KMS-11 (cell line): ENCODE results near the gene LLGL1.

Source experiments
- H2AFZ ChIP-seq: fragments of 200-600 bp; sonication (generic); 2 replicates; pipeline ENCODE4 v1.6.1; 2016; ENCODE audit warnings: antibody characterized with exemption, mixed run types, low read depth
- H3K27ac ChIP-seq: fragments of 200-600 bp; sonication (generic); 2 replicates; pipeline ENCODE4 v1.6.1; 2016; ENCODE audit warnings: mild to moderate bottlenecking, mixed run types
- H3K27me3 ChIP-seq: fragments of 200-600 bp; sonication (generic); 2 replicates; pipeline ENCODE4 v1.6.1; 2017; ENCODE audit warnings: mild to moderate bottlenecking, low read depth, mixed run types, moderate library complexity; ENCODE audit not compliant: insufficient read depth
- H3K36me3 ChIP-seq: fragments of 200-600 bp; sonication (generic); 2 replicates; pipeline ENCODE4 v1.6.1; 2017; ENCODE audit warnings: mild to moderate bottlenecking, mixed run types; ENCODE audit not compliant: insufficient read depth
- H3K4me1 ChIP-seq: fragments of 200-600 bp; sonication (generic); 2 replicates; pipeline ENCODE4 v1.6.1; 2016; ENCODE audit warnings: mild to moderate bottlenecking, low read depth, mixed run types; ENCODE audit not compliant: poor library complexity, severe bottlenecking
- H3K4me2 ChIP-seq: fragments of 200-600 bp; sonication (generic); 2 replicates; pipeline ENCODE4 v1.7.0; 2016; ENCODE audit warnings: mild to moderate bottlenecking, mixed run types
- H3K4me3 ChIP-seq: fragments of 200-600 bp; sonication (generic); IDR thresholded peaks from 2 replicates; pipeline ENCODE4 v1.6.1; 2017; ENCODE audit warnings: low read depth, low read length, mixed read lengths; ENCODE audit not compliant: insufficient read depth
- H3K79me2 ChIP-seq: fragments of 200-600 bp; sonication (generic); 2 replicates; pipeline ENCODE4 v1.6.1; 2016; ENCODE audit warnings: low read depth, mixed run types; ENCODE audit not compliant: insufficient read depth
- H3K9ac ChIP-seq: fragments of 200-600 bp; sonication (generic); 2 replicates; pipeline ENCODE4 v1.6.1; 2016; ENCODE audit warnings: mild to moderate bottlenecking, mixed run types
- H4K20me1 ChIP-seq: fragments of 200-600 bp; sonication (generic); 2 replicates; pipeline ENCODE4 v1.6.1; 2016; ENCODE audit warnings: mild to moderate bottlenecking, mixed run types; ENCODE audit not compliant: insufficient read depth
- TF ChIP-seq, protein P1 (sequence below): fragments of 200-600 bp; sonication (generic); conservative IDR thresholded peaks from 2 replicates; pipeline ENCODE4 v1.6.1; 2017; ENCODE audit warnings: low read depth, mild to moderate bottlenecking, antibody characterized with exemption, low read length, moderate library complexity, mixed read lengths

The LLGL1 gene

GRCh38 chr17:18280766-18281371 lies 55.4 kb downstream of the LLGL1 start:
- H3K4me1 ChIP-seq = no peaks in the 10 kb centered on the region
- H3K36me3 ChIP-seq = no peaks in the 10 kb centered on the region
- H3K4me2 ChIP-seq = no peak overlapping the region
- H2AFZ ChIP-seq = no peak overlapping the region
- no peak overlapping the region for H3K27ac ChIP-seq
- H3K27me3 ChIP-seq = no peaks in the 10 kb centered on the region
- no peak overlapping the region for H3K4me3 ChIP-seq
- H4K20me1 ChIP-seq = no peaks in the 10 kb centered on the region
- H3K9ac ChIP-seq = no peak overlapping the region
- no peaks in the 10 kb centered on the region for H3K79me2 ChIP-seq
- TF ChIP-seq, protein P1, sequence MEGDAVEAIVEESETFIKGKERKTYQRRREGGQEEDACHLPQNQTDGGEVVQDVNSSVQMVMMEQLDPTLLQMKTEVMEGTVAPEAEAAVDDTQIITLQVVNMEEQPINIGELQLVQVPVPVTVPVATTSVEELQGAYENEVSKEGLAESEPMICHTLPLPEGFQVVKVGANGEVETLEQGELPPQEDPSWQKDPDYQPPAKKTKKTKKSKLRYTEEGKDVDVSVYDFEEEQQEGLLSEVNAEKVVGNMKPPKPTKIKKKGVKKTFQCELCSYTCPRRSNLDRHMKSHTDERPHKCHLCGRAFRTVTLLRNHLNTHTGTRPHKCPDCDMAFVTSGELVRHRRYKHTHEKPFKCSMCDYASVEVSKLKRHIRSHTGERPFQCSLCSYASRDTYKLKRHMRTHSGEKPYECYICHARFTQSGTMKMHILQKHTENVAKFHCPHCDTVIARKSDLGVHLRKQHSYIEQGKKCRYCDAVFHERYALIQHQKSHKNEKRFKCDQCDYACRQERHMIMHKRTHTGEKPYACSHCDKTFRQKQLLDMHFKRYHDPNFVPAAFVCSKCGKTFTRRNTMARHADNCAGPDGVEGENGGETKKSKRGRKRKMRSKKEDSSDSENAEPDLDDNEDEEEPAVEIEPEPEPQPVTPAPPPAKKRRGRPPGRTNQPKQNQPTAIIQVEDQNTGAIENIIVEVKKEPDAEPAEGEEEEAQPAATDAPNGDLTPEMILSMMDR = no peak

DNA sequence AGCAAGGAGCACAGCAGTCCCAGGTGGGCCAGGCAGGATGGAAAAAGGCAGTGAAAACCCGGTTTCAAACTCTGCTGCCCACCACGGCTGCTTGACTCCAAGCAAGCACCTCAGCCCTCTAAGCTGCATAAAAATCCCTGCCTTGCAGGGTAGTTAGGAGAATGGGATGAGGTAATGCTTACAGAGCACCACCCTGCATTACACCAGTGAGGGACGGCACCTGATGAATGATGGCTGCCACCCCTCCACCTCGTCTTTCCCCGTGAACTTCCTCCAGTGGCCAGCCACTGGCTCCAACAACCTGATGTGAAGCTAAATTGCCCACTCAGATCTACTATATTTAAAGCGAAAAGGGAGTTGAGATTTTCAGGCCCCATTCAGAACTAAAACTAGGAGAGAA lies 56.4 kb downstream of the LLGL1 start:
- H3K4me3 ChIP-seq = no peak overlapping the region
- no peaks in the 10 kb centered on the region for H3K4me1 ChIP-seq
- H2AFZ ChIP-seq = no peak overlapping the region
- TF ChIP-seq, protein P1 = no peak
- H4K20me1 ChIP-seq = no peaks in the 10 kb centered on the region
- H3K79me2 ChIP-seq = no peaks in the 10 kb centered on the region
- no peaks in the 10 kb centered on the region for H3K27me3 ChIP-seq
- H3K36me3 ChIP-seq = no peaks in the 10 kb centered on the region
- no peak overlapping the region for H3K4me2 ChIP-seq
- H3K27ac ChIP-seq = no peak overlapping the region
- no peak overlapping the region for H3K9ac ChIP-seq

- H3K36me3 ChIP-seq = no peaks in the 10 kb centered on the region
These were observed 59.9 kb downstream of the LLGL1 start for GRCh38 chr17:18285296-18285695.

DNA sequence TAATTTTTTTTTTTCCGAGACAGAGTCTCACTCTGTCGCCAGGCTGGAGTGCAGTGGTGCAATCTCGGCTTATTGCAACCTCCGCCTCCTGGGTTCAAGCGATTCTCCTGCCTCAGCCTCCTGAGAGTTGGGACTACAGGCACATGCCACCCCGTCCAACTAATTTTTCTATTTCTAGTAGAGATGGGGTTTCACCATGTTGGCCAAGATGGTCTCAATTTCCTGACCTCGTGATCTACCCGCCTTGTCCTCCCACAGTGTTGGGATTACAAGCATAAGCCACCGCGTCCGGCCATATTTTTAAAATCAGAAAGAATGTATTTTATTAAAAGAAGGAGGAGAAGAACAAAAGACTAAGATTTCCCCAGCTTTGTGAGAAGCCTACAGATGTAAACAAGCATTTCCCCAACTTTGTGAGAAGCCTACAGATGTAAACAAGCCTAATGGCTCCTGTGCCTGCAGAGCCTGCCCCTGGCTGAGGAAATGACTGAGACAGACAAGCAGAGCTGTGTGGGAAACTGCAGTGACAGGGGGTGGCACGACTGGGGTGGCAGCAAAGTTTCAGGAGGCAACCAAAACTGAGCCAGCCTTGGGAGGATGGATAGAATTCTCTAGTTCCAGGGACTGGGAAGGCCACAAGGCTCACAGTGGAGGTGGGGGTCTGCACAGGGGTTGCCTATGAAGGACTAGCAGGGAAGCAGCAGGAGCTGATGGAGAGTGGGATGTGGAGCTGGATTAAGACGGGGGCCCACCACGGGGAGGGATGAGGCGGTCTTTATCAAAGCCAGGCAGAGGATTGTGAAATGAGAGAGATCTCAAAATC lies 66.5 kb downstream of the LLGL1 start:
- no peak overlapping the region for H3K4me3 ChIP-seq
- no peaks in the 10 kb centered on the region for H4K20me1 ChIP-seq
- TF ChIP-seq, protein P1 = no peak
- no peak overlapping the region for H3K27ac ChIP-seq
- H3K4me2 ChIP-seq = no peak overlapping the region
- H3K79me2 ChIP-seq = no peaks in the 10 kb centered on the region
- no peak overlapping the region for H3K9ac ChIP-seq
- H3K27me3 ChIP-seq = no peaks in the 10 kb centered on the region
- no peaks in the 10 kb centered on the region for H3K36me3 ChIP-seq
- no peak overlapping the region for H2AFZ ChIP-seq
- H3K4me1 ChIP-seq = no peaks in the 10 kb centered on the region

More at GRCh38 chr17:18285296-18285695, 59.9 kb downstream of the LLGL1 start:
- Histone ChIP-seq H2AFZ (no peak overlapping the region), H3K27ac (no peak overlapping the region), H3K4me2 (no peak overlapping the region), H3K9ac (no peak overlapping the region), H3K27me3 (no peaks in the 10 kb centered on the region), H3K4me1 (no peaks in the 10 kb centered on the region), H3K79me2 (no peaks in the 10 kb centered on the region), H4K20me1 (no peaks in the 10 kb centered on the region), H3K4me3 (no peak overlapping the region)
- TF ChIP-seq, protein P1 = no peak
